Left forelimb (tissue), 1 donor: ENCODE results near the gene TP53I11.

Source experiments
- DNase-seq: peaks from one replicate; pipeline ENCODE4 v3.0.0-alpha.2; 2018; ENCODE audit warnings: low spot score

Gene TP53I11

DNA sequence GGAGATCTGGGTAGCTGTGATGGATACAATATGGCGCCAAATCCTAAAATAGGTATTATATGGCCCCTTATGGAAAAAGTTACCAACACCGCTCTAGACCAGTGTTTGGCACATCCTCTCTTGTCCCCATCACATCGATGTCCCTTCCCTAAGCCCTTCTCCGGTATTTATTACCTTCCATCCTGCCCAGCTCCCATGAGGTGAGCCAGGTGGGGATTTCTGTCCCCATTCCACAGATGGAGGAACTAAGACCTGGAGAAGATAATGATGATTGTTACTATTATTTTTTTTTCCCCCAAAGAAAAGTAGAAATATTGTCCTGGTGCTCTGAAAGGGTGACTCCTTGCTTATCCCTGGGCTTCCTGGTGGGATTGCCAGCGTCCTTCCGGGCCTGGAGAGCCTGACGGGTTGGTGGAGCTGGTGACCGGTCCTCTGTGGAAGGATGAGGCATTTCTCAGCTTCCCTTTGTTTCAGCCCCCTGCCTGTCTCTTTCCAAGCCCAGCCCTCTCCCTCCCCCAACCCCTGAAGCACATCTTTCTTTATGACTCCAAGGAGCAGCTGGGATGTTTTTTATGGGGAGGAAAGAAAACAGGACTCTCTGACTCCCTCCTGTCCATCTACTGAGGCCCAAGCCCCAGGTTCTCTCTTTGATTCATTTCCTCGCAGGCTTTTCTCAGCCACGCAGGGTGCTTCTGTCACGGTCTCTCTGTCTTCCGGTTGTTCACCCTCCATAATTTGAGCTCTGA lies 65.4 kb downstream of the TP53I11 start:
- DNase-seq: no peak

- no peak for DNase-seq
These were observed 66.6 kb downstream of the TP53I11 start for GRCh38 chr11:44884056-44884455.

DNA sequence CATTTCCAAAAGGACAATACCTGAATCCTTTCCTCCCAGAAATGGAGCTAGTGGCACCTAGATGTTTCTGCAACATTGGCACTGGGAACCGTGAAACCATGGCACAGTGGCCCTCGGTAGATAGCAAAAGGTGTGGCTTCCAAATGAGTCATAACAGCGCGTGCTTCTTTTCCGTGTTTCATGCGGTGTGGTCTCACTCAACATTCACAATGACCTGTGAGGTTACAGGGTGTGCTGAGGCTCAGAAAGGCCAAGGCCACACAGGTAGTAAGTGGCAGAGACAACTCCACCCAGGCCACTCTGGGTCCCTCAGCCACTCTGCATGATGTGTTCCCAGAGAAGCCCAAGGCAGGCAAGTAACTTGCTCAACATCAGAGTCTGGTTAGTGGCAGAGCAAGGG lies 67.4 kb downstream of the TP53I11 start:
- DNase-seq: no peak
